WTC11 (cell line): ENCODE results near the gene PMM1. TPM values are rescaled to one million over a fixed set of nuclear protein-coding genes. Genes with fewer than 3 reads are reported as not detected.

ENCODE experiments used
- ATAC-seq: fragments of 200-7000 bp; cut with Tn5 transposase; 2 replicates; pipeline ENCODE4 v1.10.0; 2021; ENCODE audit warnings: mild to moderate bottlenecking, moderate library complexity
- CTCF ChIA-PET: fragments of 300-600 bp; sonication (Branson Sonifier 250); formaldehyde crosslinking; loops from one replicate; lab custom pipeline; 2021; ENCODE audit warnings: antibody characterized with exemption; lab: Charles Lee
- POLR2A ChIA-PET: fragments of 350-600 bp; sonication (Branson Sonifier 250); formaldehyde crosslinking; loops from one replicate; lab custom pipeline; 2021; ENCODE audit warnings: antibody characterized with exemption; lab: Charles Lee
- DNase-seq: peaks from one replicate; pipeline ENCODE4 v3.0.0; 2021; ENCODE audit warnings: low spot score
- H3K27ac Mint-ChIP-seq: 2 replicates; pipeline ENCODE4 v1.8.0; 2021; ENCODE audit warnings: mixed read lengths
- H3K27me3 Mint-ChIP-seq: 2 replicates; pipeline ENCODE4 v1.8.0; 2021; ENCODE audit warnings: low read depth, mild to moderate bottlenecking, moderate library complexity, mixed read lengths
- H3K36me3 Mint-ChIP-seq: 2 replicates; pipeline ENCODE4 v1.8.0; 2021; ENCODE audit warnings: mixed read lengths
- H3K4me1 Mint-ChIP-seq: 2 replicates; pipeline ENCODE4 v1.8.0; 2022; ENCODE audit warnings: mixed read lengths
- H3K4me3 Mint-ChIP-seq: 2 replicates; pipeline ENCODE4 v1.8.0; 2021; ENCODE audit warnings: mild to moderate bottlenecking, moderate library complexity, mixed read lengths
- H3K9me3 Mint-ChIP-seq: 2 replicates; pipeline ENCODE4 v1.8.0; 2021; ENCODE audit warnings: mixed read lengths
- CREM ChIP-seq: sonication (generic); formaldehyde crosslinking; IDR thresholded peaks from 2 replicates; pipeline ENCODE4 v1.8.1; 2022; ENCODE audit warnings: mild to moderate bottlenecking, missing genetic modification reagents, moderate library complexity
- FOXJ3 ChIP-seq: sonication (generic); formaldehyde crosslinking; IDR thresholded peaks from 2 replicates; pipeline ENCODE4 v1.9.0; 2021; ENCODE audit warnings: missing genetic modification reagents, mild to moderate bottlenecking, borderline replicate concordance
- GRHL2 ChIP-seq: fragments of 250-450 bp; sonication (Bioruptor Pico); IDR thresholded peaks from 2 replicates; pipeline ENCODE4 v1.8.0; 2022; ENCODE audit warnings: mild to moderate bottlenecking, moderate library complexity; ENCODE audit not compliant: insufficient replicate concordance, severe bottlenecking
- HMGA2 ChIP-seq: fragments of 250-450 bp; sonication (Bioruptor Pico); IDR thresholded peaks from 2 replicates; pipeline ENCODE4 v1.4.0; 2021; ENCODE audit warnings: mild to moderate bottlenecking, moderate library complexity
- JAZF1 ChIP-seq: fragments of 250-450 bp; sonication (Bioruptor Pico); IDR thresholded peaks from 2 replicates; pipeline ENCODE4 v1.9.0; 2021; ENCODE audit warnings: moderate library complexity, mild to moderate bottlenecking, inconsistent platforms
- MXD4 ChIP-seq: fragments of 250-450 bp; sonication (Bioruptor Pico); IDR thresholded peaks from 2 replicates; pipeline ENCODE4 v1.8.0; 2021; ENCODE audit warnings: mild to moderate bottlenecking, moderate library complexity, borderline replicate concordance
- NFE2L1 ChIP-seq: sonication (generic); formaldehyde crosslinking; IDR thresholded peaks from 2 replicates; pipeline ENCODE4 v1.8.1; 2023; ENCODE audit warnings: missing genetic modification reagents
- NR1H2 ChIP-seq: sonication (generic); formaldehyde crosslinking; IDR thresholded peaks from 2 replicates; pipeline ENCODE4 v1.9.0; 2021; ENCODE audit warnings: mild to moderate bottlenecking, moderate library complexity, missing genetic modification reagents
- SP1 ChIP-seq: sonication (generic); formaldehyde crosslinking; conservative IDR thresholded peaks from 2 replicates; pipeline ENCODE4 v1.8.1; 2022; ENCODE audit warnings: missing genetic modification reagents
- TP53 ChIP-seq: sonication (generic); formaldehyde crosslinking; IDR thresholded peaks from 2 replicates; pipeline ENCODE4 v1.8.1; 2023; ENCODE audit warnings: mild to moderate bottlenecking, missing genetic modification reagents
- ZNF219 ChIP-seq: sonication (generic); formaldehyde crosslinking; IDR thresholded peaks from 2 replicates; pipeline ENCODE4 v1.8.0; 2023; ENCODE audit warnings: missing genetic modification reagents, mild to moderate bottlenecking, borderline replicate concordance
- total RNA-seq: library from RNA; stranded (reverse); gene quantifications from 3 replicates; pipeline ENCODE4 v1.2.3, GENCODE V29; 2021
- TF ChIP-seq, protein P1 (sequence below): sonication (generic); formaldehyde crosslinking; IDR thresholded peaks from 2 replicates; pipeline ENCODE4 v1.8.0; 2022; ENCODE audit warnings: mild to moderate bottlenecking, missing genetic modification reagents
- TF ChIP-seq, protein P2 (sequence below): sonication (generic); formaldehyde crosslinking; IDR thresholded peaks from 2 replicates; pipeline ENCODE4 v1.8.1; 2023; ENCODE audit warnings: mild to moderate bottlenecking, missing genetic modification reagents, borderline replicate concordance
- TF ChIP-seq, protein P3 (sequence below): sonication (generic); formaldehyde crosslinking; IDR thresholded peaks from 2 replicates; pipeline ENCODE4 v1.8.1; 2022; ENCODE audit warnings: low read depth, missing genetic modification reagents, borderline replicate concordance
- TF ChIP-seq, protein P4 (sequence below): sonication (generic); formaldehyde crosslinking; IDR thresholded peaks from 2 replicates; pipeline ENCODE4 v1.8.1; 2022; ENCODE audit warnings: low read depth, mild to moderate bottlenecking, moderate library complexity, missing genetic modification reagents, borderline replicate concordance
- TF ChIP-seq, protein P5 (sequence below): sonication (generic); formaldehyde crosslinking; IDR thresholded peaks from 2 replicates; pipeline ENCODE4 v1.8.1; 2022; ENCODE audit warnings: mild to moderate bottlenecking, missing genetic modification reagents, moderate library complexity, borderline replicate concordance
- TF ChIP-seq, protein P6 (sequence below): sonication (generic); formaldehyde crosslinking; IDR thresholded peaks from 2 replicates; pipeline ENCODE4 v1.8.1; 2023; ENCODE audit warnings: mild to moderate bottlenecking, missing genetic modification reagents
- TF ChIP-seq, protein P7 (sequence below): sonication (generic); formaldehyde crosslinking; IDR thresholded peaks from 2 replicates; pipeline ENCODE4 v1.8.1; 2023; ENCODE audit warnings: mild to moderate bottlenecking, moderate library complexity, missing genetic modification reagents

Gene PMM1
- total RNA-seq, 1 experiment from 2014 or later, result 15.7 TPM

DNA sequence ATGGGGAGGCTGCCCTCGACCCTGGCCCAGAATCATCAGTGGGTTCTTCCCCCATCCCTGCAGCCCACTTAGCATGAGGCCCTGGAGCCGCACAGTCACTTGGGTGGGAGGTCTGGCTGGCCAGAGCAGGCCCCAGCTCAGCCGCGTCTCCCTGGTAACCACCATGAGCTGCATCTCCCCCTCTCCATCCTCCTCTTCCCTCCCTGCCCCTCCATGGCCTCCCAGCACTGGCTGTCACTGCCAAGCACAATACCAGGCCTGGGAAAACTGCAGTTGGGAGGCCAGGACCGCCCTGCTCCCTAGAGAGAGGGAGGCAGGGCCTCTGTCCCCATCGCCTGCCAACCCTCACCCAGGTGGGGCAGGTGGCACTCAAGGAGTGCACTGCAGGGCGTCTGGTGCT is 20.8 kb downstream of the PMM1 start:
- TF ChIP-seq, protein P1, sequence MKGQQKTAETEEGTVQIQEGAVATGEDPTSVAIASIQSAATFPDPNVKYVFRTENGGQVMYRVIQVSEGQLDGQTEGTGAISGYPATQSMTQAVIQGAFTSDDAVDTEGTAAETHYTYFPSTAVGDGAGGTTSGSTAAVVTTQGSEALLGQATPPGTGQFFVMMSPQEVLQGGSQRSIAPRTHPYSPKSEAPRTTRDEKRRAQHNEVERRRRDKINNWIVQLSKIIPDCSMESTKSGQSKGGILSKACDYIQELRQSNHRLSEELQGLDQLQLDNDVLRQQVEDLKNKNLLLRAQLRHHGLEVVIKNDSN, result no peak
- no peak for TF ChIP-seq NR1H2 (CRISPR knock-in tag)
- TF ChIP-seq, protein P2, sequence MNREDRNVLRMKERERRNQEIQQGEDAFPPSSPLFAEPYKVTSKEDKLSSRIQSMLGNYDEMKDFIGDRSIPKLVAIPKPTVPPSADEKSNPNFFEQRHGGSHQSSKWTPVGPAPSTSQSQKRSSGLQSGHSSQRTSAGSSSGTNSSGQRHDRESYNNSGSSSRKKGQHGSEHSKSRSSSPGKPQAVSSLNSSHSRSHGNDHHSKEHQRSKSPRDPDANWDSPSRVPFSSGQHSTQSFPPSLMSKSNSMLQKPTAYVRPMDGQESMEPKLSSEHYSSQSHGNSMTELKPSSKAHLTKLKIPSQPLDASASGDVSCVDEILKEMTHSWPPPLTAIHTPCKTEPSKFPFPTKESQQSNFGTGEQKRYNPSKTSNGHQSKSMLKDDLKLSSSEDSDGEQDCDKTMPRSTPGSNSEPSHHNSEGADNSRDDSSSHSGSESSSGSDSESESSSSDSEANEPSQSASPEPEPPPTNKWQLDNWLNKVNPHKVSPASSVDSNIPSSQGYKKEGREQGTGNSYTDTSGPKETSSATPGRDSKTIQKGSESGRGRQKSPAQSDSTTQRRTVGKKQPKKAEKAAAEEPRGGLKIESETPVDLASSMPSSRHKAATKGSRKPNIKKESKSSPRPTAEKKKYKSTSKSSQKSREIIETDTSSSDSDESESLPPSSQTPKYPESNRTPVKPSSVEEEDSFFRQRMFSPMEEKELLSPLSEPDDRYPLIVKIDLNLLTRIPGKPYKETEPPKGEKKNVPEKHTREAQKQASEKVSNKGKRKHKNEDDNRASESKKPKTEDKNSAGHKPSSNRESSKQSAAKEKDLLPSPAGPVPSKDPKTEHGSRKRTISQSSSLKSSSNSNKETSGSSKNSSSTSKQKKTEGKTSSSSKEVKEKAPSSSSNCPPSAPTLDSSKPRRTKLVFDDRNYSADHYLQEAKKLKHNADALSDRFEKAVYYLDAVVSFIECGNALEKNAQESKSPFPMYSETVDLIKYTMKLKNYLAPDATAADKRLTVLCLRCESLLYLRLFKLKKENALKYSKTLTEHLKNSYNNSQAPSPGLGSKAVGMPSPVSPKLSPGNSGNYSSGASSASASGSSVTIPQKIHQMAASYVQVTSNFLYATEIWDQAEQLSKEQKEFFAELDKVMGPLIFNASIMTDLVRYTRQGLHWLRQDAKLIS (CRISPR knock-in tag), result no peak
- TF ChIP-seq, protein P3, sequence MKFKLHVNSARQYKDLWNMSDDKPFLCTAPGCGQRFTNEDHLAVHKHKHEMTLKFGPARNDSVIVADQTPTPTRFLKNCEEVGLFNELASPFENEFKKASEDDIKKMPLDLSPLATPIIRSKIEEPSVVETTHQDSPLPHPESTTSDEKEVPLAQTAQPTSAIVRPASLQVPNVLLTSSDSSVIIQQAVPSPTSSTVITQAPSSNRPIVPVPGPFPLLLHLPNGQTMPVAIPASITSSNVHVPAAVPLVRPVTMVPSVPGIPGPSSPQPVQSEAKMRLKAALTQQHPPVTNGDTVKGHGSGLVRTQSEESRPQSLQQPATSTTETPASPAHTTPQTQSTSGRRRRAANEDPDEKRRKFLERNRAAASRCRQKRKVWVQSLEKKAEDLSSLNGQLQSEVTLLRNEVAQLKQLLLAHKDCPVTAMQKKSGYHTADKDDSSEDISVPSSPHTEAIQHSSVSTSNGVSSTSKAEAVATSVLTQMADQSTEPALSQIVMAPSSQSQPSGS (CRISPR knock-in tag), result no peak
- TF ChIP-seq, protein P4, sequence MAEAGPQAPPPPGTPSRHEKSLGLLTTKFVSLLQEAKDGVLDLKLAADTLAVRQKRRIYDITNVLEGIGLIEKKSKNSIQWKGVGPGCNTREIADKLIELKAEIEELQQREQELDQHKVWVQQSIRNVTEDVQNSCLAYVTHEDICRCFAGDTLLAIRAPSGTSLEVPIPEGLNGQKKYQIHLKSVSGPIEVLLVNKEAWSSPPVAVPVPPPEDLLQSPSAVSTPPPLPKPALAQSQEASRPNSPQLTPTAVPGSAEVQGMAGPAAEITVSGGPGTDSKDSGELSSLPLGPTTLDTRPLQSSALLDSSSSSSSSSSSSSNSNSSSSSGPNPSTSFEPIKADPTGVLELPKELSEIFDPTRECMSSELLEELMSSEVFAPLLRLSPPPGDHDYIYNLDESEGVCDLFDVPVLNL (CRISPR knock-in tag), result no peak
- no peak for TF ChIP-seq HMGA2 (CRISPR knock-in tag)
- no peak for TF ChIP-seq NFE2L1 (CRISPR knock-in tag)
- TF ChIP-seq CREM (CRISPR knock-in tag), result no peak
- no peak for TF ChIP-seq ZNF219 (CRISPR knock-in tag)
- TF ChIP-seq, protein P5, sequence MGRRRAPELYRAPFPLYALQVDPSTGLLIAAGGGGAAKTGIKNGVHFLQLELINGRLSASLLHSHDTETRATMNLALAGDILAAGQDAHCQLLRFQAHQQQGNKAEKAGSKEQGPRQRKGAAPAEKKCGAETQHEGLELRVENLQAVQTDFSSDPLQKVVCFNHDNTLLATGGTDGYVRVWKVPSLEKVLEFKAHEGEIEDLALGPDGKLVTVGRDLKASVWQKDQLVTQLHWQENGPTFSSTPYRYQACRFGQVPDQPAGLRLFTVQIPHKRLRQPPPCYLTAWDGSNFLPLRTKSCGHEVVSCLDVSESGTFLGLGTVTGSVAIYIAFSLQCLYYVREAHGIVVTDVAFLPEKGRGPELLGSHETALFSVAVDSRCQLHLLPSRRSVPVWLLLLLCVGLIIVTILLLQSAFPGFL, result no peak
- no peak for TF ChIP-seq TP53
- TF ChIP-seq JAZF1 (CRISPR knock-in tag), result no peak
- no peak for TF ChIP-seq FOXJ3 (CRISPR knock-in tag)
- TF ChIP-seq, protein P6, sequence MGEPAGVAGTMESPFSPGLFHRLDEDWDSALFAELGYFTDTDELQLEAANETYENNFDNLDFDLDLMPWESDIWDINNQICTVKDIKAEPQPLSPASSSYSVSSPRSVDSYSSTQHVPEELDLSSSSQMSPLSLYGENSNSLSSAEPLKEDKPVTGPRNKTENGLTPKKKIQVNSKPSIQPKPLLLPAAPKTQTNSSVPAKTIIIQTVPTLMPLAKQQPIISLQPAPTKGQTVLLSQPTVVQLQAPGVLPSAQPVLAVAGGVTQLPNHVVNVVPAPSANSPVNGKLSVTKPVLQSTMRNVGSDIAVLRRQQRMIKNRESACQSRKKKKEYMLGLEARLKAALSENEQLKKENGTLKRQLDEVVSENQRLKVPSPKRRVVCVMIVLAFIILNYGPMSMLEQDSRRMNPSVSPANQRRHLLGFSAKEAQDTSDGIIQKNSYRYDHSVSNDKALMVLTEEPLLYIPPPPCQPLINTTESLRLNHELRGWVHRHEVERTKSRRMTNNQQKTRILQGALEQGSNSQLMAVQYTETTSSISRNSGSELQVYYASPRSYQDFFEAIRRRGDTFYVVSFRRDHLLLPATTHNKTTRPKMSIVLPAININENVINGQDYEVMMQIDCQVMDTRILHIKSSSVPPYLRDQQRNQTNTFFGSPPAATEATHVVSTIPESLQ (CRISPR knock-in tag), result no peak
- TF ChIP-seq, protein P7, sequence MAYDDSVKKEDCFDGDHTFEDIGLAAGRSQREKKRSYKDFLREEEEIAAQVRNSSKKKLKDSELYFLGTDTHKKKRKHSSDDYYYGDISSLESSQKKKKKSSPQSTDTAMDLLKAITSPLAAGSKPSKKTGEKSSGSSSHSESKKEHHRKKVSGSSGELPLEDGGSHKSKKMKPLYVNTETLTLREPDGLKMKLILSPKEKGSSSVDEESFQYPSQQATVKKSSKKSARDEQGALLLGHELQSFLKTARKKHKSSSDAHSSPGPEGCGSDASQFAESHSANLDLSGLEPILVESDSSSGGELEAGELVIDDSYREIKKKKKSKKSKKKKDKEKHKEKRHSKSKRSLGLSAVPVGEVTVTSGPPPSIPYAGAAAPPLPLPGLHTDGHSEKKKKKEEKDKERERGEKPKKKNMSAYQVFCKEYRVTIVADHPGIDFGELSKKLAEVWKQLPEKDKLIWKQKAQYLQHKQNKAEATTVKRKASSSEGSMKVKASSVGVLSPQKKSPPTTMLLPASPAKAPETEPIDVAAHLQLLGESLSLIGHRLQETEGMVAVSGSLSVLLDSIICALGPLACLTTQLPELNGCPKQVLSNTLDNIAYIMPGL (CRISPR knock-in tag), result no peak
- TF ChIP-seq MXD4, result no peak
- TF ChIP-seq SP1 (CRISPR knock-in tag), result no peak
- no peak for TF ChIP-seq GRHL2 (CRISPR knock-in tag)
- peaks cover 5% of the 10 kb centered on the region; the same call in 1 of the 2 replicates for H3K27me3 Mint-ChIP-seq
- DNase-seq (no peak), ATAC-seq (no peak)
- no peaks in the 10 kb centered on the region for H3K9me3 Mint-ChIP-seq
- no peaks in the 10 kb centered on the region for H3K4me1 Mint-ChIP-seq
- CTCF ChIA-PET, result interaction anchor here (1.0 to 4.3 kb wide), 5 partner anchors 9 to 98 kb away, joined by 3 to 28 read pairs (median 5); no protein-coding TSS in a partner anchor
- no peak overlapping the region for H3K27ac Mint-ChIP-seq
- POLR2A ChIA-PET, result interaction anchor here (0.8 kb wide), 1 partner anchor 21 kb away, joined by 4 read pairs; the partner anchor contains the start of gene PMM1
- no peak overlapping the region for H3K4me3 Mint-ChIP-seq
- H3K36me3 Mint-ChIP-seq, result no peaks in the 10 kb centered on the region
